Body of pancreas (tissue), 4 donors: ENCODE measurements around the gene ANKH. TPM values are rescaled to one million over a fixed set of nuclear protein-coding genes. Genes with fewer than 3 reads are reported as not detected.
A peak's percentile ranks its signal among the peaks of the same experiment; 100 is the strongest.
"Not testable (repeated sequence)": the region's sequence is repeated elsewhere in the genome, so short reads cannot be mapped to it uniquely, and the experiment has no call there.

Experiments
- ATAC-seq: fragments of 150-250 bp; one replicate; pipeline ENCODE4 v1.9.1; 2016
- DNase-seq, 4 donors: peaks; one replicate each; pipeline ENCODE4 v3.0.0-alpha.2; 2019
- H3K27ac ChIP-seq, 4 donors: fragments of 200-600 bp; sonication (generic); 1 replicate in 3 of 4; 2 replicates in 1 of 4; pipeline versions ENCODE4 v1.5.1 to v1.6.1; 2016 to 2019; ENCODE audit warnings: mild to moderate bottlenecking in 1 of 4, mixed read lengths in 1 of 4, moderate library complexity in 1 of 4
- H3K27me3 ChIP-seq, 2 donors: fragments of 200-600 bp; sonication (generic); one replicate each; pipeline ENCODE4 v1.6.0; 2016; ENCODE audit warnings: mild to moderate bottlenecking in 1 of 2
- H3K36me3 ChIP-seq, 2 donors: fragments of 200-600 bp; sonication (generic); replicated peaks in 1 of 2; 2 replicates each; pipeline ENCODE4 v1.5.1; 2016; ENCODE audit warnings: low read depth in 2 of 2; ENCODE audit not compliant: insufficient read depth in 1 of 2
- H3K4me1 ChIP-seq: fragments of 200-600 bp; sonication (generic); one replicate; pipeline ENCODE4 v1.6.0; 2016
- H3K4me3 ChIP-seq, 2 donors: fragments of 200-600 bp; sonication (generic); 1 replicate in 1 of 2; 2 replicates in 1 of 2; pipeline ENCODE4 v1.5.1; 2016 to 2019
- H3K9me3 ChIP-seq, 3 donors: fragments of 200-600 bp; sonication (generic); 1 replicate in 2 of 3; 2 replicates in 1 of 3; pipeline ENCODE4 v1.5.1; 2016
- CTCF ChIP-seq, 7 experiments: fragments of 450-650 bp in 4 of 7; fragments of 200-600 bp in 3 of 7; sonication (generic) in 3 of 7; IDR thresholded peaks; one replicate each; pipeline ENCODE4 v1.5.1; 2016 to 2019; ENCODE audit warnings: antibody characterized with exemption in 7 of 7
- POLR2A ChIP-seq, 3 donors: fragments of 450-650 bp; IDR thresholded peaks; one replicate each; pipeline ENCODE4 v1.6.1; 2016; ENCODE audit warnings: antibody characterized with exemption in 3 of 3, mild to moderate bottlenecking in 2 of 3
- WGBS, 2 donors: methylation state at CpG; one replicate each; pipeline ENCODE4 v1.1.5; 2017; 5-methylcytosine and 5-hydroxymethylcytosine counted together
- intact Hi-C: fragments of 100-400 bp; cut with DNase I; formaldehyde crosslinking; loops from one replicate; pipeline ENCODE4 v1.15.1; 2023
- total RNA-seq, 2 donors: library from RNA; depleted of rRNA; stranded (reverse); fragments of >200 nt; gene quantifications; one replicate each; pipeline ENCODE4 v1.1.0, GENCODE V29; 2016

Gene ANKH
- total RNA-seq, 2 donors from 2014 or later = 19.1 to 20.5 TPM

GRCh38 chr5:14881826-14882225 lies 10.2 kb upstream of the ANKH start:
- peak overlapping the region in 1 of 4 donors; percentile 34 for H3K27ac ChIP-seq
- intact Hi-C loops = no loop called here
- no peaks in the 10 kb centered on the region for H3K27me3 ChIP-seq
- DNase-seq (peak; percentile 34 to 73 (median 57)), ATAC-seq (peak; percentile 63)
- no peaks in the 10 kb centered on the region for H3K9me3 ChIP-seq
- peaks cover 8% of the 10 kb centered on the region for H3K4me1 ChIP-seq
- H3K4me3 ChIP-seq = no peak overlapping the region
- no peak for TF ChIP-seq CTCF (IDR thresholded peaks at IDR 0.05)
- TF ChIP-seq POLR2A (IDR thresholded peaks at IDR 0.05) = no peak
- H3K36me3 ChIP-seq = no peaks in the 10 kb centered on the region
- WGBS, 2 donors = 61 to 67% methylated on average over 6 to 9 of the region's 9 CpGs

- intact Hi-C loops = no loop called here
- Histone ChIP-seq H3K4me3 (no peak overlapping the region), H3K4me1 (peaks cover 8% of the 10 kb centered on the region), H3K9me3 (no peaks in the 10 kb centered on the region), H3K36me3 (no peaks in the 10 kb centered on the region), H3K27ac (no peak overlapping the region), H3K27me3 (no peaks in the 10 kb centered on the region)
- no peak for DNase-seq
- TF ChIP-seq POLR2A (IDR thresholded peaks at IDR 0.05) = no peak
- TF ChIP-seq CTCF (IDR thresholded peaks at IDR 0.05) = no peak
- no peak for ATAC-seq
- 70 to 75% methylated on average over 1 of the region's 1 CpG for WGBS, 2 donors
These were observed 9.1 kb upstream of the ANKH start for GRCh38 chr5:14880688-14881087.

- H3K27ac ChIP-seq = no peak overlapping the region
- H3K4me3 ChIP-seq = no peak overlapping the region
- WGBS, 2 donors = 81 to 83% methylated on average over 6 of the region's 6 CpGs
- no peak for TF ChIP-seq CTCF (IDR thresholded peaks at IDR 0.05)
- TF ChIP-seq POLR2A (IDR thresholded peaks at IDR 0.05) = no peak
- no peak for DNase-seq
- intact Hi-C loops = no loop called here
- no peak for ATAC-seq
- peaks cover 8% of the 10 kb centered on the region for H3K4me1 ChIP-seq
- no peaks in the 10 kb centered on the region for H3K27me3 ChIP-seq
- no peaks in the 10 kb centered on the region for H3K9me3 ChIP-seq
- H3K36me3 ChIP-seq = no peaks in the 10 kb centered on the region
These were observed 8.5 kb upstream of the ANKH start for GRCh38 chr5:14879937-14880589.

GRCh38 chr5:14879393-14879792 lies 7.8 kb upstream of the ANKH start:
- no peak for ATAC-seq
- Histone ChIP-seq H3K36me3 (no peaks in the 10 kb centered on the region), H3K27ac (no peak overlapping the region), H3K4me3 (no peak overlapping the region), H3K9me3 (no peaks in the 10 kb centered on the region), H3K4me1 (peaks cover 8% of the 10 kb centered on the region), H3K27me3 (no peaks in the 10 kb centered on the region)
- TF ChIP-seq CTCF (IDR thresholded peaks at IDR 0.05) = no peak
- WGBS, 2 donors = 49 to 82% methylated on average over 2 of the region's 2 CpGs
- intact Hi-C loops = no loop called here
- DNase-seq = no peak

GRCh38 chr5:14878192-14878591 lies 6.6 kb upstream of the ANKH start:
- H3K27ac ChIP-seq, H3K4me1 ChIP-seq, H3K4me3 ChIP-seq, H3K36me3 ChIP-seq, DNase-seq, H3K9me3 ChIP-seq, H3K27me3 ChIP-seq, intact Hi-C loops, ATAC-seq: not testable (repeated sequence)
- 89 to 90% methylated on average over 9 of the region's 9 CpGs for WGBS, 2 donors
